Keratinocyte (primary cell): ENCODE data around the gene ASL. TPM values are rescaled to one million over a fixed set of nuclear protein-coding genes. Genes with fewer than 3 reads are reported as not detected.
"Not testable (repeated sequence)": the region's sequence is repeated elsewhere in the genome, so short reads cannot be mapped to it uniquely, and the experiment has no call there.

Experiments used
- DNase-seq: peaks from one replicate; pipeline ENCODE4 v3.0.0-alpha.2; 2011; ENCODE audit warnings: low read depth, missing footprints, low spot score
- FAIRE-seq: peaks from 2 replicates; lab custom pipeline; 2011; peaks lifted over from hg19 to GRCh38; lab: Jason Lieb, UNC
- H2AFZ ChIP-seq: 2 replicates; pipeline ENCODE4 v1.6.0; 2012; ENCODE audit warnings: low read length, control low read depth, inconsistent platforms; ENCODE audit not compliant: control insufficient read depth
- H3K27ac ChIP-seq: 2 replicates; pipeline ENCODE4 v1.5.1; 2011; ENCODE audit warnings: low read length; ENCODE audit not compliant: control insufficient read depth, insufficient read depth
- H3K27me3 ChIP-seq: 3 replicates; pipeline ENCODE4 v1.6.0; 2011; ENCODE audit warnings: low read length; ENCODE audit not compliant: control insufficient read depth, insufficient read depth; ENCODE audit errors: extremely low read depth
- H3K36me3 ChIP-seq, 2 experiments: 2 replicates in 1 of 2; 3 replicates in 1 of 2; pipeline ENCODE4 v1.5.1; 2011; ENCODE audit warnings: low read length in 2 of 2, mild to moderate bottlenecking in 1 of 2; ENCODE audit not compliant: control insufficient read depth in 2 of 2, insufficient read depth in 2 of 2; ENCODE audit errors: extremely low read depth in 1 of 2
- H3K4me1 ChIP-seq: 3 replicates; pipeline ENCODE4 v1.5.1; 2011; ENCODE audit warnings: low read length; ENCODE audit not compliant: control insufficient read depth, insufficient read depth; ENCODE audit errors: extremely low read depth
- H3K4me2 ChIP-seq: 3 replicates; pipeline ENCODE4 v1.6.0; 2011; ENCODE audit warnings: low read depth, low read length; ENCODE audit not compliant: control insufficient read depth, insufficient read depth; ENCODE audit errors: extremely low read depth
- H3K4me3 ChIP-seq, 3 experiments: fragments of 200-600 bp in 1 of 3; sonication (generic) in 1 of 3; 2 replicates in 2 of 3; 3 replicates in 1 of 3; pipeline ENCODE4 v1.5.1; 2011 to 2016; ENCODE audit warnings: low read length in 3 of 3, mild to moderate bottlenecking in 3 of 3, control low read depth in 2 of 3, inconsistent platforms in 1 of 3, low read depth in 1 of 3, mixed read lengths in 1 of 3, mixed run types in 1 of 3, moderate library complexity in 1 of 3; ENCODE audit not compliant: control insufficient read depth in 2 of 3, insufficient read depth in 2 of 3; ENCODE audit errors: extremely low read depth in 1 of 3
- H3K79me2 ChIP-seq: 2 replicates; pipeline ENCODE4 v1.6.0; 2012; ENCODE audit warnings: low read length; ENCODE audit not compliant: control insufficient read depth, insufficient read depth
- H3K9ac ChIP-seq: 3 replicates; pipeline ENCODE4 v1.6.0; 2011; ENCODE audit warnings: low read length; ENCODE audit not compliant: control insufficient read depth, insufficient read depth; ENCODE audit errors: extremely low read depth
- H3K9me1 ChIP-seq: 3 replicates; pipeline ENCODE4 v1.6.0; 2011; ENCODE audit warnings: low read length; ENCODE audit not compliant: control insufficient read depth, insufficient read depth; ENCODE audit errors: extremely low read depth
- H3K9me3 ChIP-seq: 2 replicates; pipeline ENCODE4 v1.5.1; 2012; ENCODE audit warnings: low read depth, low read length; ENCODE audit not compliant: control insufficient read depth
- H4K20me1 ChIP-seq: 3 replicates; pipeline ENCODE4 v1.6.0; 2011; ENCODE audit warnings: low read length; ENCODE audit not compliant: control insufficient read depth, insufficient read depth; ENCODE audit errors: extremely low read depth
- CTCF ChIP-seq, 3 experiments: IDR thresholded peaks in 1 of 3; conservative IDR thresholded peaks in 1 of 3; optimal IDR thresholded peaks in 1 of 3; 2 replicates in 2 of 3; 3 replicates in 1 of 3; pipeline versions ENCODE3 to v1.5.1; 2011; ENCODE audit warnings: low read length in 3 of 3, mild to moderate bottlenecking in 3 of 3, moderate library complexity in 2 of 3, control low read depth in 1 of 3, inconsistent platforms in 1 of 3; ENCODE audit not compliant: insufficient read depth in 2 of 3; ENCODE audit errors: extremely low read depth in 1 of 3
- EZH2 ChIP-seq: IDR thresholded peaks from one replicate; pipeline ENCODE4 v1.6.1; 2012; ENCODE audit warnings: inconsistent platforms, mild to moderate bottlenecking, low read length, moderate library complexity
- dilution Hi-C: fragments of 300-500 bp; cut with MboI; formaldehyde crosslinking; loops from one replicate; pipeline ENCODE4 v1.7.0; 2020; ENCODE audit warnings: low sequenced_read_pairs; ENCODE audit not compliant: extremely low pct_ligation_motif_present
- polyA minus RNA-seq, 3 experiments: library from RNA; depleted of rRNA, polyadenylated mRNA; stranded (reverse); fragments of >200 nt; gene quantifications; 1 replicate in 1 of 3; 2 replicates in 1 of 3; 3 replicates in 1 of 3; pipeline ENCODE4 v1.2.3, GENCODE V29; 2011
- polyA plus RNA-seq, 5 experiments: library from polyadenylated mRNA; depleted of rRNA in 3 of 5; stranded (reverse) in 3 of 5; stranded (forward) in 1 of 5; unstranded in 1 of 5; fragments of >200 nt; gene quantifications; 1 replicate in 1 of 5; 2 replicates in 3 of 5; 3 replicates in 1 of 5; pipeline versions ENCODE4 v1.2.1 to v1.2.3, GENCODE V29; 2011 to 2012; ENCODE audit warnings: missing spikeins in 2 of 5, low read depth in 1 of 5, low replicate concordance in 1 of 5

The ASL gene
- polyA plus RNA-seq (24.4 to 34.8 TPM (median 27.8 TPM) in 3 replicates), polyA minus RNA-seq (18.3 to 31.6 TPM (median 25.1 TPM) in 3 replicates)
- polyA plus RNA-seq (2011; ENCODE audit: low read depth) = 20.4 TPM
- polyA plus RNA-seq (2011; cell fraction: cytosol; rRNA removed) = 14.3 and 23.5 TPM in 2 replicates
- polyA plus RNA-seq (2011; cell fraction: nucleus; rRNA removed) = 30.1 and 33.0 TPM in 2 replicates
- 20.7 and 32.5 TPM in 2 replicates for polyA plus RNA-seq (2012; ENCODE audit: low replicate concordance)
- polyA minus RNA-seq (2011; cell fraction: cytosol; rRNA and poly(A)+ RNA removed) = 23.6 TPM
- 15.6 and 16.4 TPM in 2 replicates for polyA minus RNA-seq (2011; cell fraction: nucleus; rRNA and poly(A)+ RNA removed)

- peaks cover 12% of the 10 kb centered on the region for H3K4me1 ChIP-seq
- no peak for FAIRE-seq
- H4K20me1 ChIP-seq = no peaks in the 10 kb centered on the region
- H3K4me3 ChIP-seq = peak within 1 kb of the TSS; percentile 79 to 94 (median 91)
- H3K36me3 ChIP-seq = peaks cover 0 to 1% of the 10 kb centered on the region in 2 experiments
- peak within 1 kb of the TSS; percentile 89 for H2AFZ ChIP-seq
- H3K9me1 ChIP-seq = no peaks in the 10 kb centered on the region
- dilution Hi-C loops = no loop called here
- H3K79me2 ChIP-seq = peaks cover 11% of the 10 kb centered on the region
- H3K27me3 ChIP-seq = no peaks in the 10 kb centered on the region
- H3K27ac ChIP-seq = peak within 1 kb of the TSS; percentile 47
- no peaks in the 10 kb centered on the region for H3K9me3 ChIP-seq
- H3K4me2 ChIP-seq = peak within 1 kb of the TSS; percentile 95
- no peak for TF ChIP-seq EZH2
- TF ChIP-seq CTCF (optimal IDR thresholded peaks at IDR 0.05 in 1 of 3, IDR thresholded peaks at IDR 0.05 in 1 of 3, conservative IDR thresholded peaks at IDR 0.05 in 1 of 3; ENCODE audit: extremely low read depth in 1 of 3, insufficient read depth in 2 of 3, low read length in 3 of 3) = no peak
- DNase-seq = peak; percentile 32
- H3K9ac ChIP-seq = peak within 1 kb of the TSS; percentile 76
These were observed at the start of gene ASL for GRCh38 chr7:66075590-66076461. ASL (plus strand) TSS chr7:66075819; CDS start chr7:66076082, 263 bp downstream.

- H3K9me1 ChIP-seq, H3K4me1 ChIP-seq, H3K79me2 ChIP-seq, H3K27me3 ChIP-seq, dilution Hi-C loops, H2AFZ ChIP-seq, H3K27ac ChIP-seq, H3K36me3 ChIP-seq, DNase-seq, H3K9ac ChIP-seq, H3K4me2 ChIP-seq, FAIRE-seq, H3K4me3 ChIP-seq, H4K20me1 ChIP-seq, H3K9me3 ChIP-seq: not testable (repeated sequence)
These were observed 47.3 kb upstream of the ASL start for GRCh38 chr7:66028342-66028741.
